ENCODE results near the gene PLCB4. TPM values are rescaled to one million over a fixed set of nuclear protein-coding genes. Genes with fewer than 3 reads are reported as not detected.

Gene PLCB4
- total RNA-seq, 4 donors from 2014 or later, result 3.5 to 30.5 (median 17.5) TPM

DNA sequence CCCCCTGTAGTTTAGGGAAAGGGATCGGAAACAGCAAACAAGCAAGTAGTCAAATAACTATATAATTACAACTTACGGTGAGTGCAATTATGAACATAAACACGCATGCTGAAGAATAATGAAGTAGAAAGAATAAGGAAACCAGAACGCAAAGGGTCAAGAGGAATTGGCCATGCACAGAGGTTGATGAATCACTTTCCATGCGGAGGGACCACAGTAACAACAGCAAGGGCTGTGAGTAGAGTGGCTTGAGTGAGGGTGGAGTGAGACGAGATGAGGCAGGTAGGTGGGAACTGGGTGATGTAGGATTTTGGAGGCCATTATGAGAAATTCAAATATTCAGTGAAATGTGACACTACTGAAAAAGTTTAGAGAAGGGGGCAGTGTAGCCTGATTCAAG, 333.3 kb downstream of the PLCB4 start:
- DNase-seq, result no peak
- Histone ChIP-seq H3K9me3 (no peaks in the 10 kb centered on the region), H3K36me3 (peaks cover 0 to 13% (median 0%) of the 10 kb centered on the region in 3 donors), H3K27ac (no peak overlapping the region), H3K4me1 (no peaks in the 10 kb centered on the region), H3K27me3 (no peaks in the 10 kb centered on the region), H3K4me3 (no peak overlapping the region)
- TF ChIP-seq POLR2A (IDR thresholded peaks at IDR 0.05), result no peak
- TF ChIP-seq, protein P1, sequence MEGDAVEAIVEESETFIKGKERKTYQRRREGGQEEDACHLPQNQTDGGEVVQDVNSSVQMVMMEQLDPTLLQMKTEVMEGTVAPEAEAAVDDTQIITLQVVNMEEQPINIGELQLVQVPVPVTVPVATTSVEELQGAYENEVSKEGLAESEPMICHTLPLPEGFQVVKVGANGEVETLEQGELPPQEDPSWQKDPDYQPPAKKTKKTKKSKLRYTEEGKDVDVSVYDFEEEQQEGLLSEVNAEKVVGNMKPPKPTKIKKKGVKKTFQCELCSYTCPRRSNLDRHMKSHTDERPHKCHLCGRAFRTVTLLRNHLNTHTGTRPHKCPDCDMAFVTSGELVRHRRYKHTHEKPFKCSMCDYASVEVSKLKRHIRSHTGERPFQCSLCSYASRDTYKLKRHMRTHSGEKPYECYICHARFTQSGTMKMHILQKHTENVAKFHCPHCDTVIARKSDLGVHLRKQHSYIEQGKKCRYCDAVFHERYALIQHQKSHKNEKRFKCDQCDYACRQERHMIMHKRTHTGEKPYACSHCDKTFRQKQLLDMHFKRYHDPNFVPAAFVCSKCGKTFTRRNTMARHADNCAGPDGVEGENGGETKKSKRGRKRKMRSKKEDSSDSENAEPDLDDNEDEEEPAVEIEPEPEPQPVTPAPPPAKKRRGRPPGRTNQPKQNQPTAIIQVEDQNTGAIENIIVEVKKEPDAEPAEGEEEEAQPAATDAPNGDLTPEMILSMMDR (IDR thresholded peaks at IDR 0.05), result no peak

DNA sequence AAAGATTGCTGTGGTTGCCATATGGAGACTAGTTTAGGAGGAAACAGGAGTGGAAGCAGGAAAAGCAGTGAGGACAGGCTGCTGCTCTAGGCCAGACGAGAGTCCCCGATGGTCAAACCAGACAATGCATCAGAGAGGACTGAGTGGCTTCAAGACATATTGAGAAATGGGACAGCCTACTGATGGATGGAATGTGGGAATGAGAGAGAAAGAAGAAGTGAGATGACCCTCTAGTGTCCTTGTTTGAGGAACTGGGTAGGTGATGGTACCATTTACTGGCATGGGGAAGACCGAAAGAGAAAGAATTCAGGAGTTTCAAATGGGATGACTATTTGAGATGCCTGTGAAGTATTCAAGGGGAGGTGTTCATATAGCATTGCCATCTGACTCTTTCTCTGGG, 333.7 kb downstream of the PLCB4 start:
- TF ChIP-seq, protein P1 (IDR thresholded peaks at IDR 0.05), result no peak
- no peak for TF ChIP-seq POLR2A (IDR thresholded peaks at IDR 0.05)
- H3K4me1 ChIP-seq, result no peaks in the 10 kb centered on the region
- no peaks in the 10 kb centered on the region for H3K9me3 ChIP-seq
- no peak overlapping the region for H3K4me3 ChIP-seq
- no peaks in the 10 kb centered on the region for H3K27me3 ChIP-seq
- H3K27ac ChIP-seq, result no peak overlapping the region
- no peak for DNase-seq
- peaks cover 0 to 13% (median 0%) of the 10 kb centered on the region in 3 donors for H3K36me3 ChIP-seq

DNA sequence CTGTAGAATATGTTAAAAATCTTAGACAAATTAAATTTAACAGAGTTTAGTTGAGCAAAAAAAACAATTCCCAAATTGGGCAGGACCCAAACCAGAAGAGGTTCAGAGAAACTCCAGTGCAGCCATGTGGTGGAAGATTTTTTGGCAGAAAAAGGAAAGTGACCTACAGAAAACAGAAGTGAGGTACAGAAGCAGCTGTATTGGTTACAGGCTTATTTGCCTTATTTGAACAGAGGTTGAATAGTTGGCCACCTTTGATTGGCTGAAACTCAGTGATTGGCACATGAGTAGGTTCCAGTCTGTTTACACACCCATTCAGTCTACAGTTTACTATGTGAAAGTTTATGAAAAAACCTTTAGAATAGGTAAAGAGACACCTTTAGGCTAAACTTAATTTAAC, 334.6 kb downstream of the PLCB4 start:
- DNase-seq, result no peak

DNA sequence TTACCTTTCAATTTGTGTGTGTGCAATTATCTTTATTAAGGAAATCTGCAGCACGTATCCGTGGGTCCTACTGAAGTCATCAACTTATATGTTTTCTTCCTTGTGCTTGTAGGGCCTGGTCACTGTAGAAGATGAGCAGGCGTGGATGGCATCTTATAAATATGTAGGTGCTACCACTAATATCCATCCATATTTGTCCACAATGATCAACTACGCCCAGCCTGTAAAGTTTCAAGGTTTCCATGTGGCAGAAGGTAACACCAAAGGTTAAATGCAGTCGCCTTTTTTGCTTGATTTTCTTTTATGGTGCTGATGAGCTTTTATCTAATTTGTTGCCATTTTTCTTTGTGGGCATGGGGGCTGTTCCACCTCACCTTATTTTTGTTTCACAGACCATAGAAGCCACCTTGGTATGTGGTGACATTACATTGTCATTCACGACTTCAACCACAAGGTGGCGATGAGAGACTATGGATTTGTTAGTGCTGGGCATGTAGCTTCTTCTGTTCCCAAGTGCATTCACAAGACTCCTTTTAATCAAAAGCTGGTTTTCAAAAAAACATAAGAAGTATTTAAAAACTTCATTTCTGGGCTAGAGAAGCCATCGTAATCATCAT, 339.0 kb downstream of the PLCB4 start:
- Histone ChIP-seq H3K27me3 (no peaks in the 10 kb centered on the region), H3K27ac (no peak overlapping the region), H3K4me1 (no peaks in the 10 kb centered on the region), H3K9me3 (no peaks in the 10 kb centered on the region), H3K36me3 (peaks cover 0 to under 1% (median 0%) of the 10 kb centered on the region in 3 donors), H3K4me3 (no peak overlapping the region)
- TF ChIP-seq, protein P1 (IDR thresholded peaks at IDR 0.05), result peak; percentile 25 to 87 (median 75)
- TF ChIP-seq POLR2A (IDR thresholded peaks at IDR 0.05), result no peak
- peak in 2 of 3 donors; percentile 36 to 84 for DNase-seq

More for the DNA sequence above, 334.6 kb downstream of the PLCB4 start:
- no peak overlapping the region for H3K27ac ChIP-seq
- H3K4me3 ChIP-seq, result no peak overlapping the region
- H3K9me3 ChIP-seq, result no peaks in the 10 kb centered on the region
- peaks cover 0 to 13% (median 0%) of the 10 kb centered on the region in 3 donors for H3K36me3 ChIP-seq
- TF ChIP-seq, protein P1 (IDR thresholded peaks at IDR 0.05), result no peak
- no peak for TF ChIP-seq POLR2A (IDR thresholded peaks at IDR 0.05)
- H3K27me3 ChIP-seq, result no peaks in the 10 kb centered on the region
- H3K4me1 ChIP-seq, result no peaks in the 10 kb centered on the region

DNA sequence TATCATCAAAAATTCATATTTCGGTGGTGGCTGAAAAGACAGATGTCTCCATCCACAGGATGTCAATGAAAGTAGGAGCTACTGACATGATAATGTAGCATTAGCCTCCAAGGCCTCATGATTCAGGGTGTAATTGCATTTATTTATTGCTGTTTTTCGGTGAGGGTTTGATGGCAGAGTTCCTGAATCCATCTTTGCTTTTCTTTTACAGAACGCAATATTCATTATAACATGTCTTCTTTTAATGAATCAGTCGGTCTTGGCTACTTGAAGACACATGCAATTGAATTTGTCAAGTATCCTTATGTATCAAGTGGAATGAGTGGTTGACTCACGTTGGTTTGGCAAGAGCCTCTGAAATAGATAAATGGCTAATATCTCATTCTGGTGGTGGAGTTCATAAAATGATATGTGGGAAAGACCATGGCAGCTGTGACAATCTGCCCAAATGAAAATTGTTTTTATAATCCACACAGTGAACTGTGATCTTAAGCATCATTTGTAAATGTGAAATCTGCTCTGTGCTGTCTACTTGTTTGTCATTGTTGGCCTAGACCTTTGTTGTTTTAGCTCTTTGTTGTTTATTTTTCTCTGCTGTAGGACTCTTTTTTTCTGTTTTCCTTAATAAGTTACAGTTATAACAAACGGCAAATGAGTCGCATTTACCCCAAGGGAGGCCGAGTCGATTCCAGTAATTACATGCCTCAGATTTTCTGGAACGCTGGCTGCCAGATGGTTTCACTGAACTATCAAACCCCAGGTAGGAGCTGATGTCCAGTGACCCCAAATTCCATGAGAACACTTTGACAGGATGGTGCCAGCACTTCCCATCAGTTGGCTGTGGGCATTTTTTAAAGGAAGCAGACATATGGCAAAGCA, 339.8 kb downstream of the PLCB4 start:
- no peak overlapping the region for H3K4me3 ChIP-seq
- no peaks in the 10 kb centered on the region for H3K9me3 ChIP-seq
- no peak for TF ChIP-seq POLR2A (IDR thresholded peaks at IDR 0.05)
- TF ChIP-seq, protein P1 (IDR thresholded peaks at IDR 0.05), result no peak
- H3K4me1 ChIP-seq, result no peaks in the 10 kb centered on the region
- no peak for DNase-seq
- no peaks in the 10 kb centered on the region for H3K36me3 ChIP-seq
- no peak overlapping the region for H3K27ac ChIP-seq
- H3K27me3 ChIP-seq, result no peaks in the 10 kb centered on the region
